M059J (cell line): ENCODE measurements around the gene KDM8. TPM values are rescaled to one million over a fixed set of nuclear protein-coding genes. Genes with fewer than 3 reads are reported as not detected.

ENCODE experiments used
- DNase-seq: peaks from one replicate; pipeline ENCODE4 v3.0.0-alpha.2; 2012; ENCODE audit warnings: low read depth
- total RNA-seq: library from RNA; depleted of rRNA; stranded (reverse); fragments of >200 nt; shearing (Covaris generic); gene quantifications from 2 replicates; pipeline ENCODE4 v1.2.3, GENCODE V29; 2014

KDM8 gene
- total RNA-seq, 1 experiment from 2014 or later, result 4.7 TPM

DNA sequence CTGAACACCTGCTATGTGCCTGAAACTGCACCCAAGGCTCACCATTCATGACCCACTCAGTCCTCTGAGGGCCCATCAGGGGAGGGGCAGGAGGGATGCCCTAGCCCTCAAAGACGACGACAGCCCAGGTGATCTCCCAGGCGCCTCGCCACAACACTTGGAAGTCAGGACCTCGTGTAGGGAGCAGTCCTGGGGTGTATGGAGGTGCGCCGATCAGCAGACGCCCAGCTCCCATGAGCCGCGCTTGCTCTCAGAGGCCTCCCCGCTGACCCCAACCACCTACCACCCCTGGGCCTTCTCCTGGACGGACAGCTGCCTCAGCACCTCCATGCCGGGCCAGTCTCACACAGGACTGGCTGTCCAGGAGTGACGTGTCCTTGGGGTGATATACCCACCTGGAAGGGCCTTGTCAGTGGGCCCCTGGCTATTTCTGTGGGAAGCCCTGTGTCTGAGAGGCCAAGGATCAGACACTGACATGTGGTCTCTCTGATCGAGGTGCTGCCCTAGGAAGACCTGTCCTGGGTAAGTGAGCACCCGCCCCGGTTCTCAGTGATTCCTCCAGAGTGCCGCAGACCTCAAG is 26.7 kb downstream of the KDM8 start:
- no peak for DNase-seq

DNA sequence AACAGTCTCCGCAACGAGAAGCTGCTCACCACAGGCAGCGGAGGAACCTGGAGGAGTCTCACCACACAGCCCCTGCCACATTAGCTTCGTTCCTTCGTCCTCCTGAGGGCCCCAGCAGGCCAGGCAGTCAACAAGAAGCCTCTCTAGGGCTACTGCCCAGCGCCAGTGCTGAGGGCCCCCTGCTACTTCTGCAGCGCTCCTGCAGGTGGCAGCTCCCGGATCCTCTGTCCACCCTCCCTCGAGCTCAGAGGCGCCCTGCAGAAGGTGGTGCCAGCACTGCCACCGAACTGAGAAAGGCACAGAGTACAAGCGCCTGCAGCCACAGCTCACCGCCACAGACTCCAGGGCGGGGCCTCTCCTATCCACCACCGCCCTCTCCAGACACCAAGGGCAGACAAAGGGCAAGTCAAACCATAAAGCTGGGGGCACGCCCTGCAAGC is 27.3 kb downstream of the KDM8 start:
- DNase-seq, result no peak

DNA sequence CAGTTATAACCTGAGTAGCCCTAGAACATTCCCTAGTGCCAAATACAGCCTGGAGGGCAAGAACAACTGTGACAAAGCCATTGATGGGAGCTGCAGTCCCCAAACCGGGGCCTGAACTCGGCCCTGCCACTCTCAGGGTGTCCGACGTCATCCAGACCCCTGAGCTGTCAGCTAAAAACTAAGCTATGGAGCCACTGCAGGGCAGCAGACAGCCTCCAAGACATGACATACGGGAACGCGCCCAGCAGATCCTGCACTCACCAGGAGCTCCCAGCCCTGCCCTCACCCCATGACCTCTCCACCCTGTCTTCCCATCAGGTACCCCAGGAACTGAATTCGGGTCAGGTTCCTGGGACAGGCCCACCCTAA is 28.4 kb downstream of the KDM8 start:
- no peak for DNase-seq

DNA sequence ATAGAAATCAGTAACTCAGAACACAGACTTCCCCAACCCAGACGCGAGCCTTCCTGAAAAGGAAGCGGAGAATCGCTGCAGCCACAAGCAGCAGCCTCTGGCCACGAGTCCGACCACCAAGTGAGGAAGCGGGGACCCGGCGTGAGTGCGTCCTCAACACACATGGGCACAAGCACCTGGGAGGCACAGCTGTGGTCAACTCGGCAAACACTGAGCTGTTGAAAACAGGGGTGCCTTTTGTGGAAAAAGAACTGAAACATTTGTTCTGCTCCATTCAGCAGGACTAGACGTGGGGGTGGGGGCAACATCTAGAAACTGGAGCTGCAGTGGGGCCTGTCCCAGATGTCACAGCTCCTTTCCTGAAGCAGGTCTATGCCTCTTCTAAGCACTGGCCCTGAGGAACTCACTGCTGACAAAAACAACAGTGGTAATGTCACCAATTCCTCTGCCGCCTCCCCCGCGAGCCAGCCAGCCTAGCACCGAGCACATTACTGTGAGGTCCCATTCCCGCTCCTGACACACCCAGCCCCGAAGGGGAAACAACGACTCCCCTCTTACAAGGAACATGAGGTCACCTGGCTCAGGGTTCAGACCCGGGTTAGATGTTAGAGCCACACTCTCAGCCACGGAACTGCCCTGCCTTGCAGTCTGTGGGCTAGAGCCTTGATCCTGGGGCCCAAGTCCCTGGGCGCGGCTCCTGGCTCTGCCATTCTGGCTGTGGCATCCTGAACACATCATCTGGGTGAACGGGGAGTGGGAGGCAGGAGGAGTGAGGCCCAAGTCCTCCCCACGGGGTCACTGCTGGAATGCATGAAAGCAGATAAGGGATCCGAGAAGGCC is 29.0 kb downstream of the KDM8 start:
- no peak for DNase-seq

DNA sequence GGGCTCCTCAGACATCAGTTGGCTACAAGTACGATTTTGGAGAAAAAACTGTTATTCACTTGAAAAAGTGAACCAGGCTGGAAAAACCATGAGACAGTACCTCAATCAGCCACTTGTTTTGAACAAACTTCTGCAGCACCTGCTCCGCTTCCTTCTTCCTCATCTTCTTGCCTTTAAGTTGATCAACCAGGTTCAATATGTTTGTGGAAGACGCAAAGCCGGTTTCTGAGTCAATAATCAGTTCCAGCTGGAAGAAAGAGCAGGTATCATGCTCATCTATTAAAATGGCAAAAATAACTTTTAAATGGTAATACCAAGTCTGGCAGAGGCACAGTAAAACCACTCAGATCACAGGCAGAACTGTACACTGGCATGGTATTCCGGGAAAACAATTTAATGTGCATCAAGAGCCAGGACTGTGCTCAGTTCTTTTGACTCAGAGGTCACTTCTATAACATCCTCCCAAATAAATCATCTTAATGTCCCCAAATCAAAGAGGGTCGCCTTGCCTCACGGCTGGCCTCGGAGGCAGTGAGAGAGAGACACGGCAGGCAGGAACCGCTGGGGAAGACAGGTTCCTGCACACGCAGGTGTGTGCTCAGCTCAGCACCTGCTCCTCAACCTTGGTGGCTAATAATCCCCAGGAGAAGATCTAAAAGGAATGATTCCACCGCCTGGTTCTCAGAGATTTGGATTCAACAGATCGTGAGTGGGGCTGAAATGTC is 29.7 kb downstream of the KDM8 start:
- DNase-seq, result no peak

DNA sequence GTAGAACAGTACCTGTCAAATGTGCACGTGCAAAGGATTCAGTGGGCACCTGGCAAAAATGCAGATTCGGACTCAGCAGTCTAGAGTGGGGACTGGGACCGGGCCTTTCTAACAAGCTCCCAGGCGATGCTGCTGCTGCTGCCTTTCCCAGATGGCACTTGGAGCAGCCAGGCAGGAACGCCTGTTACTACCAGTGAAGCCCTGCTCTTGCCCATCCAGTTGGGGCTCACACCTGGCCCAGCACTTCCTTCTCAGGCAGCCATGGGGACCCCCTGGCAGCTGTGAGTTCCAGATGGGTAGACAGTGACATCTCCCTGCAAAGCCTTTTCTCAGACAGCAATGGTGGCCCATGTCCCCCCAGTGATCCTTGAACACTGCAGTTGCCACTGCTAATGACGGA is 30.4 kb downstream of the KDM8 start:
- no peak for DNase-seq

DNA sequence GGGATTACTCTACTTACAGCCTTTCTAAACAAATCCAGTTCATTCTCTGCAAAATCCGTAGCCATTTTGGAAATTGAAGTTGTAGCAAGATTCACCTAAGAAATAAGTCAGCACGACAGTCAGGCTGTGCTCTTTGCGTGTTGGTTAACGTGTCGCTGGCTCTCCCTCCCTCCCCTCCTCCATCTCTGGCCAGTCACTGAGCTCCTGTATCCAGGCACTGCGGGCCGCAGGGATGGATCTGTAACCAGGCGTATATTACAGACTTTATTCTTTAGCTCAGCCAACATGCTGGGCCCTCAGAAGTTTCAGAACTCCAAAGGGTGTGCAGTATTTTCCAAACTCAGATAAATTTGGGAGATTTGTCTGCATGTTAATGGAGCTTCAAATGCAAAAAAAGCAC is 30.8 kb downstream of the KDM8 start:
- DNase-seq, result no peak

DNA sequence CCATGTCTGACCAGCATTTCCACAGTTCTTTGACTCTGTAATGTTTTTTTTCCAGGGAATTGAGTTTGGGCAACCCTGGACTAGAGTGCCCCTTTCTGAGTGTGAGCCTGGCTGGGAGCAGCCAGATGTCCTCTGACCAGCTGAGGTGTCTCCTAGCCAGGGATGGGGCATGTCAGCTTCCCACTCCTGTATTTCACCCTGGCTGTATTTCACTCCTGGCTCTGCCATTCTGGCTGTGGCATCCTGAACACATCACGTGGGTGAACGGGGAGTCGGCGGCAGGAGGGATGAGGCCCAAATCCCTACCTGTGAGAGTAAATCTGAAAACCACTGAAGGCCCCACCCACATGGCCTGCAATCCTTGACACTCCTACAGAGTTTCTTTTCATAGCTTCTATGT is 31.3 kb downstream of the KDM8 start:
- DNase-seq, result no peak

DNA sequence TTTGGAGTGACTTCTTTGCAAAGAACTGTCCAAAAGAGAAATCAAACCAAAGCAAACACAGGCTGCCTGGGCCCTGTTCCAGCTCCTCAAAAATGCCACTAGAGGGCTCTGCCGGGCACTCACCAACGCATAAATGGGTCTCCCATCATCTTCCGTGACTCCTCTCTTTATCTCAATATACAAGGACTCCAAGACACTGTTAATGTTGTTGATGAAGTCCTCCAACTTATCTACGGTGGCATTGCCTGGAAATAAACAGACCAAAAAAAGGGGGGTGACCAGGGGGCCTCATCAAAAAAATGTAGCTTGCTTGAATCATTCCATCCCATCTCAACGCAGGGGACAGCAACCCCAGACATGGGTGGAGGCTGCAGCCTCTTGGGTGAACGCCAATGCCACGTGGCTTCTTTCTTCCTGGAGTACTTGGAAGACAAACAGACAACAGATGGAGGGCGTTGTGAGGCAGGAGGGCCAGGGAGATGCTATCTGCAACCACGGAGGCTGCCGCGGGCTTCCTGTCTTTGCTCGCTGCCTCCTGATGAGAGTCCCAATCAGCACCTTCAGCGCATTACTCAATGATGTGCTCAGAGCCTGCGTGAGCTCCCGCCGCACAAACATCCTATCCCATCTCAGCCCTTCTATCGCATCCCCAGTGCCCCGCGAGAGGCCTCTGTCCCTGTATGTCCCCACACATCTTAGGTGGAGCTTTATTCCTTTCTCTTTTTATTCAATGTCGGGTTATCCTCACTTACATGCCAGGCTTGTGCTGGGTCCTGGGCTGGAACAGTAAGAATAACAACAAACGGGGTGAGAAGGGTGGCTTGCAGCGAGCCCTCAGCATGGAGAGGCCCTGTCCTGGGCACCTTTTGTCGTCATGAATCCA is 32.0 kb downstream of the KDM8 start:
- peak; percentile 74 for DNase-seq

DNA sequence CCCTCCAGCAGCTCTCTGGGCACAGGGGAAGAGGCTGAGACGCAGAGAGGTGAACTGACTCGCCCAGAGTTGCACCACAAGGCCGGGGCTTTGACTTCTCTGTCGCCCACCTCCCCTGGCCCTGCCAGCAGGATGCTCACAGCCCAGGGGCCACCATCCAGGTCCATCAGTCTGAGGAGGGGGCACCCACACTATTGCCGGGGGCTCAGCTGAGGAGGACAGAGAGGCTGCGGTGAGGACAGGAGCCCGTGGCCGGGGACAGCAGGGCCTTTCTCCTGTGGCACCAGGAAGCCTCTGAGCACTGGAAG is 32.6 kb downstream of the KDM8 start:
- DNase-seq, result no peak

DNA sequence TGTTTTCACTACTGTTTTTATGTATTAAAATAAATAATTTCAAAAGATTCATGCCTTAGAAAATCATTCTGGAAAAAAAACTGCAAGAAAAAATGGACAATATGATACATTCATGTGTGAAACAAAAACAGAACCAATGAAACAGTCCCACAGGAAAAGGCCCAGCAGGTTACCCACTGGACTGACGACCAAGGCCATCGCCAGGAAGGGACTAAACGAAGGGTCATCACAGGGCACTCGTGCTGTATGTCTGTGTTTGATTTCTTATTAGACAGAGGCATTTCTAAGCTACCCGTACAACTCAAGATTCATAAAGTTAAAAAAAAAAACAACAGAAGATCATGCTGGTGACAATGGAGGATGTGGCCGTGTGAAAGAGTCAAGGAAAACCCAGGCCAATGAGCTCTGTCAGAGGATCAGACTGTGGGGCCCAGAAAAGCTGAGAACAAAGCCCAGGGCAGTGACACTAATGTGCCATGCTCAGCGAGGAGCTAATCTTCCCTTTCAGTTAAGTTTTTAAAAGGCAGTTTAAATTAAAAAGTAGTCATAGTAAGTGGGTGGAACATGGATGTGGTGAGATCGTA is 33.4 kb downstream of the KDM8 start:
- no peak for DNase-seq

DNA sequence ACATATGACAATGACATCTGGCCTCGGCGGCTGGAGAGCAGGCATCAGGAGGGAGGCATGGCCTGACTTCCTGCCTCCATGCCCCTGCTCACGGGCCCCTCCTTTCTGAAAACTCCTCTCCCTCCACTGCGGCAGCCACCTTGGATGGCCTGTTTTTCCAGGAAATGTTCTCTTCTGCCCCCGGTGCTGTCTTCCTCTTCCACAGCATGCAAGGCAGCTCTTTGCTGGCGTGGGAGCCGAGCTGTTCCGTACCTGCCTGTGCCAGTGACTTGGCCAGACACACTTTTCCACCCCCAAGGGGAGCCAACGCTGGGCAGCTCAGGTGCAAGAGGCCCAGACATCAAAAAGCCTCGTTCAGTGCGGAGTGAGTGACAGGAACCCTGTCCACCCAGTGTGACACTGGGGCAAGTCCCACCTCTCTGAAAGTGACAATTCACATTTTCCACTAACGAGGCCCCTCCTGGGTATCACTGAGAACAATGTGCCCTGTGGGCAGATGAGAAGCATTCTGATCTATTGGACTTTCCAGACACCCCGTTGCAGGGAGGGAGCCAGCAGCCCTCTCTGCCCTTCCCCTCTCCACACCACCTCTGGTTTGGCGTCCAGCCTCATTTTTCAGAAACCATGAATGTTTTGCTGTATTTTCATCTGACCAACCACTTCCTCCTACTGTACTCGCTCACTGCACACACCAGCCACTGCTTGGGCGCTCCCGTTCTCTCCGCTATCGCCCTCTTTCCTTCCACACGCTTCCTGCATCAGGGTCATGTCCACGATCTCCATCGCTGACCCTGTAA is 34.1 kb downstream of the KDM8 start:
- DNase-seq, result no peak

DNA sequence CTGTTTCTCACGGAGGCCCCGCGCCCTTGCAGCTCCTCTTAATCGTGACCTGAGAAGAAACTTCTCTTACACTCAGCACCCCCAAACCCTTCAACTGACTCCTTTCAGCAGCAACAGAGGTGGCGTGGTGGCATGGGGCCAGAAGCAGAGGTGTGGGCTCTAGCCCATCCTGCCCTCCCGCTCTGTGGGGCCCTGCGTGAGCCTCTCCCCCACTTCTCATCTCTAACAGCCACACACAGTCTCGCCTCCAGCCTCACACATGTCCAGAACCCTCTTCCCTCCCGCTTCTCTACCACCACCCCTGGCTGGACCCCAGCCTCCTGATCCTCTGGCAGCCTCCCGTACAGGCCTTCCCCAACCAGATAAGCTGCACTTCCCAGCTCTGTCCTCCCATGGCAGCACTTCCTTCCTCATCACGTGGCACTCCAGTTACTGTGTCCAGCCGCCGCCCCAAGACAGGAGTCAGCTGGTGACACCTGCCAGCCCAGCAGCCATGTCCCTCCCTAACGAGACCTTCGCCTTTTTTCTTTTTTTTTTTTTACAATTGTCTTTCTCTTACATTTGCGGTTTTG is 34.8 kb downstream of the KDM8 start:
- no peak for DNase-seq

DNA sequence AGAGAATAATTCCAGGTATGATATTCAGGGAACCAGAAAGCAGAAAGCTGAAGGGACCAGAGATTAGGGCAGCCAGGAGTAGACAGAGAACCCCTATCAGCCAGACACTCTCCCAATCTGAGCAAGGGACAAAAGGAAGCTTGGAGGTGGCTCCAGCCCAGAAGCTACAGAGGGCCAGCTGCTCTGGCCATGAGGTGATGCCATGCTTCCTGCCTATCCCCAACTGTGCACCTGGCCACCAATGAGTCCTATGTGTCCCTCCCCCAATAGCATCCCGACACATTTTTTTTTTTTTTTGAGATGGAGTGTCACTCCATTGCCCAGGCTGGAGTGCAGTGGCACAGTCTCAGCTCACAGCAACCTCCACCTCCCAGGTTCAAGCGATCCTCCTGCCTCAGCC is 35.3 kb downstream of the KDM8 start:
- DNase-seq, result no peak

DNA sequence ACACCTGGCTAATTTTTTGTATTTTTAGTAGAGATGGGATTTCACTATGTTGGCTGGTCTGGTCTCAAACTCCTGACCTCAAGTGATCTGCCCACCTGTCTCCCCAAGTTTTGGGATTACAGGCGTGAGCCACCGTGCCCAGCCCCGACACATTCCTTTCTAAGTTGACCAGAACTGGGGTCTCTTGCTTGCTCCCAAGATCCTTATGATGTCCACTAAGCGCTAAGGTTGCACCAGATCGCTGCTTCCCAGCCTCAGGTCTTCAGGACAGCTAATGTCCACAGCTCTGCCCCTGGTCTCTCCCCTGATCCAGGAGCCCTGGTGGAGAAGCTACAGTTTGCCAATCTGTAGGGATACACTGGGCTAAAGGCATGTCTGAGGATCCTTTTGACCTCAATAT is 35.7 kb downstream of the KDM8 start:
- DNase-seq, result no peak

DNA sequence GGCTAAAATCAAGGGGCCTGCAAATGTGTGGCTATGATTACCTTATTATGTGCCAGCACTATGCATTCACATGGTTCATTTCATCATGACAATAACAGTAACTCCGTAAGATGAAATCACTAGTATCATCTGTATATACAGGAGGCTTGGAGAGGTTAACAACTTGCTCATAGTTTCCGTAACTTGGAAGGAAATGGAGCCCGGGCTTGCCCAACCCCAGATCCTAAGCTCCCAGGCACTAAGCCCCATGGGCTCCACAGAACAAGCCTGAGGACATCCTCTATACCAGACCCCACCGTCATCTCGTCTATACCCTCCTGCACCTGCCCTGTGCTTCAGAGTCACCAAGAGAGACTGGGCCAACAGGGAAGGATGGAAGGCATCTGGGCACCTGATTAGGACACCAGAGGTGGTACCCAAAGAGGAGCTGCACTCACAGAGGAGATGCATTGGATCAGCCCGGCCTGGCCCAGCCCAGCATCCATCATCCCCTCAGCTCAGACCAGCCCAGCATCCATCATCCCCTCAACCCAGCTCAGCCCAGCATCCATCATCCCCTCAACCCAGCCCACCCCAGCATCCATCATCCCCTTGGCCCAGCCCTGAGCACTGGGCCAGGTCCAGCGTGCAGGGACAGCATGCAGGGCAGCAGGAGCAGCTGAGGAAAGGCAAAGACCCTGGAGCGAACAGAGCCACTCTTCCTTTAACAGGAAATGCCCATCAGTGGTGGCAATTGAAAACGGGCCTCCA is 36.8 kb downstream of the KDM8 start:
- DNase-seq, result no peak

DNA sequence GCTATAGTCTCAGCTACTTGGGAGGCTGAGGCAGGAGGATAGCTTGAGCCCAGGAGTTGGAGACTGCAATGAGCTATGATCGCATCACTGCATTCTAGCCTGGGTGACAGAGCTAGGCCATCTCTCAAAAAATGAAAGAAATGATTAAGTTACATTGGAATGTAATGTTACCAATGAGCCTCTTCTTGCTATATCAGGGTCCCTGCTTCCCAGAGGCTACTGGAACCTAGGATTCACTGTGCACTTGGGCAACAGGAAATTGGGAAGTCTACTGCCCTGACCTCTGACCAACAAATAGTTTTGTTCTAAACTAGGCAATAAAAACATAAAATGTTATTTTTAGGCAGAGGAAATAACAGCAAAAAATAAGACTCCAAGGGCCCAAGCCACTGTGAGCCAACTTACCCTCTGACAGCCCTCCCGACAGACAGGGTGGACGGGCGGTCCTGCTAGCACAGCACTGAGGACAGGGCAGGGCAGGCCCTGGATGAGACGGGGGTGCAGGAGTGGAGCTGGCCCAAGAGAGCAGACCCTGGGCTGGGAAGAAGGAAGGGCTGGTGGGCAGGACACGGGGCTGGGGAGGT is 37.7 kb downstream of the KDM8 start:
- DNase-seq, result peak; percentile 78

DNA sequence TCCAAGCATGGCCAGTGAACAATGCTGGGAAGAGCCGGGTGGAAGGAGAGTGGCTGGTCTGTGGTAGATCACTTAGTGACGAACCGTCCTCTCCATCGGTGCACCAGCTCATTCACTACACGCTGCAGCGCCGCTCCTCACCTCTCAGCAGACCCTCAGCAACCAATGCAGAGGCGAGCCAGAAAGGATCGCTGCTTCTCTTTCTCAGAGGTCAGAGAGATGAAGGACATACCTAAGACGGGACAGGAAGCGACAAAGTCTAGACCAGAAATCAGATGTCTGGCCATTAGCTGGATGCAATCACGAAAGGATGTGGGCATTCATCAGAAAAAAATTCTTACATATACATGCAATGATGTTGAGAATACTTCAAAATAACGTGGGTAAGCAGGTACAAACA is 38.3 kb downstream of the KDM8 start:
- DNase-seq, result no peak

DNA sequence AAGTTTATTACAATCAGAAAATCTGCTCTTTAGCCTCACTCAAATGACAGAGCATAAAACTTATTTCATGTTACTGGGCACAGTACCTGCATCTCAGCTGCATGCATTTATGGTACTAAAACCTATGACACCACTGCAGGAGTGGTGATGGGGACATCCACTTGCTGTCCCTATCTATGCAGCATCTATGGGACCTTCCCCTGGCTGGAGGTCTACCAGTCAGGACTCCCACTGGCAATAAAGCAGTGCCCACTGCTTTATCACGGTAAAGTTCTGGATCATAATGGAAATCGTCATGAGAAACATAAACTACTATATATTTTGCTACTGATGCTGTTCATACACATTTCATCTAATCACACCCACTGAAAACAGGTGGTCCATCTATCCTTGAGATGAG is 39.1 kb downstream of the KDM8 start:
- no peak for DNase-seq
